SH-SY5Y (cell line): ENCODE measurements around the gene TEX38.

Source experiments
- GATA2 ChIP-seq: IDR thresholded peaks from 2 replicates; pipeline ENCODE4 v1.6.1; 2011; ENCODE audit warnings: mild to moderate bottlenecking, low read depth, low read length
- GATA3 ChIP-seq: IDR thresholded peaks from 2 replicates; pipeline ENCODE4 v1.6.1; 2011; ENCODE audit warnings: low read depth, mild to moderate bottlenecking, low read length, moderate library complexity

TEX38 gene

GRCh38 chr1:46671554-46671953 lies at the start of gene TEX38:
TEX38 (plus strand) TSS chr1:46671854; CDS start chr1:46671935, 81 bp downstream.
- TF ChIP-seq GATA2 (no peak), GATA3 (no peak)

- no peak for TF ChIP-seq GATA3
- TF ChIP-seq GATA2 = no peak
Observed at GRCh38 chr1:46621930-46622329, 49.7 kb upstream of the TEX38 start.

- TF ChIP-seq GATA3 (no peak), GATA2 (no peak)
Observed at GRCh38 chr1:46622344-46622743, 49.3 kb upstream of the TEX38 start.

DNA sequence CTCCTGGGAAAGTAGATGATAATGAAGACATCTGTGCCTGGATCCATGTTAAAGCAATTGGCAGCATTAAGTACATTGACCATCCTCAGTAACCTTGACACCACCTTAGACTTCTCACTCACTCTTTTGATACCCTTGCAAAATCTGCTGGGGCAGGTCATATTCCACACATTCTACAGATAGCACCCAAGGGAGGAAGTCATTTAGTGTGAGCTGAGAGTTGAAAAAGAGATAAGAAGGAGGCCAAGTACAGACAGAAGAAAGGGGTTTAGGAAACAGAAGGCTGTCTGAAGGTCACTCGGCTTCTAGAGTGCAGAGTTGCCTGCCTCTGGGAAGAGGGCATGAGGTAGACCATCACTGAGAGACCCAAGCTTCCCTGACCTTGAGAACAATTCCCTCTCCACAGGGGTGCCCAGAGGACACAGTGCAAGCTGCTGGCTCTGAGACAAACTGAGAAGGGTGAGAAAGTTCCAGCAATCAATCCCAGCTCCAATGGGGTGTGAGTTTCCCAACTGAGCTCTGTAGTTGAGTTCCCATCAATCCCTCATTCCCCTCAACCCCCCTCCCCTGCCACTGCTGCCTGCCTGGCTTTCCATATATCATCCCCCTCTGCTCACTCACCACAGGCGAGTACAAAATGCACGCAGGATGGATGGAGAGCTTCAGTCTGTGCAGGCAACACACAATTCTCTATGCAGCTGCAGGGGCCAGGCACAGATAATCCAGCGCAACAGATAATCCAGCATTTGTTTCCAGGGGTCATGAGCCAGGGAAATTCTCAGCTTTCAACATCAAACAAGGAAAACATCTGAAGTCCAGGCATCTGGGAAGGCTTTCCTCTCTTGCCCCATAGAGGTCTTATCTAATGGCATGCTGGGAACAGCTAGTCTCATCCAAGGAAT lies 47.7 kb upstream of the TEX38 start:
- TF ChIP-seq GATA3 (no peak), GATA2 (no peak)

- TF ChIP-seq GATA2 = no peak
- TF ChIP-seq GATA3 = no peak
Observed at GRCh38 chr1:46630719-46631118, 40.9 kb upstream of the TEX38 start.

DNA sequence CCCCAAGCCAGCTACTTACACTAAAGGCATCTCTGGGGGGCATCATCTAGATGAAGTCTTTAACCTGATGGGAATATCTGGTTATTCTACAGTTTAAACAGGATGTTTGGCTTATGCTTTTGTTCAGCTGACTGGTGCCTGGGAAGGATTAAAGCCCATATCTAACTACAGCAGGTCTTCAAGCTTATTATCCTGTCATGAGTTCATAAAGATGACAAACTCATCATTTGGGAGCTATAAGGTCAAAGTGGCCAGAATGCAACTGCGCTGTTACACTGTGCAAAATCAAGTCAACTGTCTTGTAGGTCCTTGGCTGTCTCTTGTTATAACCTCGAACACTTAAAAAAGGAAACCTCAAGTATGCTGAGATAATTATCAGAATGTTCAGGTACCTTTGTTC lies 36.4 kb upstream of the TEX38 start:
- no peak for TF ChIP-seq GATA3
- no peak for TF ChIP-seq GATA2

- no peak for TF ChIP-seq GATA3
- no peak for TF ChIP-seq GATA2
Observed at GRCh38 chr1:46637444-46638083, 34.1 kb upstream of the TEX38 start.

DNA sequence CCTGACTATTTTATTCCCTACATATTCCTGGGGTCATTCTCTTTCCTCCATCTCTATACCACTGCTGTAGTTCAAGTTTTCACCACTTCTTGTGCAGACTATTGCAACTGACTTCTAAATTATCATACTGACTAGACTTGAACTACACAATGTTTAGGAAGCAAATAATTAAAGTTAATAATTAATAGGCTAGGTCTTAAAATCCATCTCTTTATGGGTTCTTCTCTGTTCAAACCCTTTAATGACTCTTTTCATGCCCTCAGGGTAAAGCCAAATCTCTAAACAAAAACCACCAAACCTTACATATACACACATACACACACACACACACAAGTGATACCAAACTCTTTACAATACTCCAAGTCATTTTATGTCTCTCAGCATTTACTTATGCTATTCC lies 32.7 kb upstream of the TEX38 start:
- no peak for TF ChIP-seq GATA2
- TF ChIP-seq GATA3 = no peak

GRCh38 chr1:46639547-46639946 lies 32.1 kb upstream of the TEX38 start:
- TF ChIP-seq GATA2 (no peak), GATA3 (no peak)

DNA sequence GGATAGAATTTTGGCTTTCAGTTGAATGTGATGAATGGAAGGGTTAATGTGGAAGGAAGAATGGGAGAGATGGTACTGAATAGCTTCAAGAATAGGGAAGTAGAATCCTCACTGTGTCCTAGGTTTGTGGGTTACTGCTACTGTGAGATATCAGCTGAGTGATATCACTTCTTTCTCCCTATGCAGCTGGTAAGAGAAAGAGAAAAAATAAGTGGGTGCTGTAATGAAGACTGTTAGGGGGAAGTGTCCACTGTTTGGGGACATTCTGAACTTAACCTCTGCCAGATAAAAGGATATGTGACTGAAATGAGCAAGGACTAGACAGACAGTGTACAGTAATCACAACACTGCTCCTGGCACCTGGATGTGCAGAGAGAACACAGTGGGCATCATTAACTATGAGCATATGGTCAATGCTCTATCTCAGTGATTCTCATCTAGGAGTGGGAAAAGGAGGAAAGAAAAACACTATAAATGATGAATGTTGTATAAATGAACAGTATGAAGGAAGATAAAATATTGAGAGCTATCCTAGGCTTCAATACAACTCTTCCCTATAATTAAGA lies 29.5 kb upstream of the TEX38 start:
- TF ChIP-seq GATA3 (no peak), GATA2 (0 out of 2 replicates have a peak, but pooled peaks have one; percentile 26)

GRCh38 chr1:46643368-46643775 lies 28.3 kb upstream of the TEX38 start:
- TF ChIP-seq GATA3 = no peak
- no peak for TF ChIP-seq GATA2

- no peak for TF ChIP-seq GATA2
- TF ChIP-seq GATA3 = no peak
Observed at GRCh38 chr1:46645815-46646214, 25.8 kb upstream of the TEX38 start.

- TF ChIP-seq GATA3 (no peak), GATA2 (no peak)
Observed at GRCh38 chr1:46646331-46646730, 25.3 kb upstream of the TEX38 start.

GRCh38 chr1:46646844-46647243 lies 24.8 kb upstream of the TEX38 start:
- TF ChIP-seq GATA3 = no peak
- no peak for TF ChIP-seq GATA2
